GM12864 (cell line): ENCODE data around the gene SLC7A4.

Experiments
- DNase-seq: peaks from one replicate; pipeline ENCODE4 v3.0.0-alpha.2; 2011; ENCODE audit warnings: low read depth
- H3K4me3 ChIP-seq: 2 replicates; pipeline ENCODE4 v1.5.1; 2011; ENCODE audit warnings: mild to moderate bottlenecking, low read depth, low read length, control low read depth
- TF ChIP-seq, protein P1 (sequence below): IDR thresholded peaks from 2 replicates; pipeline ENCODE4 v1.5.1; 2011; ENCODE audit warnings: low read depth, mild to moderate bottlenecking, moderate library complexity, low read length, control low read depth, inconsistent platforms; ENCODE audit errors: missing control alignments

Gene SLC7A4

GRCh38 chr22:20986365-20986764, 46.0 kb downstream of the SLC7A4 start:
- no peak for DNase-seq
- H3K4me3 ChIP-seq = no peak overlapping the region
- TF ChIP-seq, protein P1, sequence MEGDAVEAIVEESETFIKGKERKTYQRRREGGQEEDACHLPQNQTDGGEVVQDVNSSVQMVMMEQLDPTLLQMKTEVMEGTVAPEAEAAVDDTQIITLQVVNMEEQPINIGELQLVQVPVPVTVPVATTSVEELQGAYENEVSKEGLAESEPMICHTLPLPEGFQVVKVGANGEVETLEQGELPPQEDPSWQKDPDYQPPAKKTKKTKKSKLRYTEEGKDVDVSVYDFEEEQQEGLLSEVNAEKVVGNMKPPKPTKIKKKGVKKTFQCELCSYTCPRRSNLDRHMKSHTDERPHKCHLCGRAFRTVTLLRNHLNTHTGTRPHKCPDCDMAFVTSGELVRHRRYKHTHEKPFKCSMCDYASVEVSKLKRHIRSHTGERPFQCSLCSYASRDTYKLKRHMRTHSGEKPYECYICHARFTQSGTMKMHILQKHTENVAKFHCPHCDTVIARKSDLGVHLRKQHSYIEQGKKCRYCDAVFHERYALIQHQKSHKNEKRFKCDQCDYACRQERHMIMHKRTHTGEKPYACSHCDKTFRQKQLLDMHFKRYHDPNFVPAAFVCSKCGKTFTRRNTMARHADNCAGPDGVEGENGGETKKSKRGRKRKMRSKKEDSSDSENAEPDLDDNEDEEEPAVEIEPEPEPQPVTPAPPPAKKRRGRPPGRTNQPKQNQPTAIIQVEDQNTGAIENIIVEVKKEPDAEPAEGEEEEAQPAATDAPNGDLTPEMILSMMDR = no peak

GRCh38 chr22:20985720-20986119, 46.6 kb downstream of the SLC7A4 start:
- TF ChIP-seq, protein P1 = no peak
- no peak for DNase-seq
- no peak overlapping the region for H3K4me3 ChIP-seq

DNA sequence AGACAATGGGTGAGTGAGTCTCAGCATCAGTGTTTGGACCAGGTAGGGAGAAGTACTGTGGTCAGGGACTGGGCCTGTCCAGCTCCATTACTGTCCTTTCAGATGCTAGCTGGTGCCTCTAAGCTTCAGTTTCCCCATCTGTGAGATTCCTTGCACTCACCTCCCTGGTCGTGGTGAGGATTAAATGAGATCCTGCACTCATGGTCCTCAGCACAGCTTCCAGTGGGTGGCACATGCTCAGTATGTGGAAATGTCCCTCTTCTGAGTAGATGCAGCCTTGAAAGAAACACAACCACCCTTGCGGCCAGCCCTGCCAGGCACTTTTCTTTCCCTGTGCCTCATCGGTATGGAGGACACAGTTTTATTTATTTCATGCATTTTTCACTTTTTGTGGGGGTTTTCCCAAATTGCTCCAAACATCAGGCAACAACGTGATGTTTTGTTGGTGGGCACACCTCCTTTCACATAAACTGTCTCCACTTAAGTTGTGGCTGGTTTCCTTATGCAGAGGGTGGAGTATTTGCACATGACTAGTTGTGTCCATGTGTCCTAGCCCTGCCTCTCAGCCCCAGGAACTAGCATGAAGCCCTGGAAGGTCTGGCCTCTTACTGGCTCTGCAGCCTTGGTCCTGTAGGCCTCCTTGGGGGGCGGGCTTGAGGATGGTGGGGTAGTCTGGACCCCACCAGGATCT, 49.1 kb downstream of the SLC7A4 start:
- DNase-seq = no peak

GRCh38 chr22:20982563-20982882, 49.8 kb downstream of the SLC7A4 start:
- H3K4me3 ChIP-seq = peak overlapping the region; percentile 84
- TF ChIP-seq, protein P1 = no peak
- DNase-seq = no peak

More for the DNA sequence above, 49.1 kb downstream of the SLC7A4 start:
- H3K4me3 ChIP-seq = peak overlapping the region; percentile 84
- TF ChIP-seq, protein P1 = no peak

- peak within 1 kb of the TSS; percentile 84 for H3K4me3 ChIP-seq
- DNase-seq = peak; percentile 44
- TF ChIP-seq, protein P1 = peak; percentile 59
Measured at GRCh38 chr22:20981787-20982562, 50.4 kb downstream of the SLC7A4 start, which contains the start of gene LZTR1. LZTR1 (plus strand) TSS chr22:20982297; CDS start chr22:20982372, 75 bp downstream.

DNA sequence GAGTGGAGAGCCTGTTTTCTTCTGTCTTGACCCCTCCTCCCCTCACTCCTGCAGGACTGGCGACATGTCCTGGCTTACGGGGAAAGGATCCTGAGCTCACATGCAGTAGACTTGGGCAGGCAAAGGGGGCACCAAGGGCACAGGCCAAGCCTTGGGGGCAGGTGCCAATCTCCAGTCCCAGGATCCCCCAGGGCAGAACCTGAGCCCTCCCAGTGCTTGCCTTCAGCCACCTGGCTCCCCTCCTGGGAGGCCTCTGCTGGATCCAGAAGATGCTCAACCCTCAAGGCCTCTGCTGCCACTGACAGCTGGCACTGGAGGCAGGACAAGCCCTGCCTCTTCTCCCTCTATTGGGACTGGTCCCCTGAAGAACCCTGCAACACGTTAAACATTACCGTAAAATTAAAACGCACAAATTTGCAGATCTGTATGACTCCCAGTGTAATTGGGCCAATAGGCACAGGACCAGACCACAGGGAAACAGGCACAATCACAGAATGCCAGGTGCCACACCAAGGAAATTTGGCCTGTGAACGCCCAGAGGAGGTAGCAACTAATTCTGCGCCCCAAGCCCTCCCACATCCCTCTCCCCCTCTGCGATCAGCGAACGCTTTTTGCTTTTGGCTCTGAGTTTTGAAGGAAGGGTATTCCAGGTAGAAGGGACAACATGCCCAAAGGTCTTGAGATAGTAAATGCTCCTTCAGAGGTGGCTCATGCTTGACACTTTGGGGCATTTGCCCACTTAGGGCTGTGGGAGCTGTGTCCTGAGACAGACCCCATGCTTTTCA, 51.2 kb downstream of the SLC7A4 start:
- TF ChIP-seq, protein P1 = no peak
- H3K4me3 ChIP-seq = peak overlapping the region; percentile 84

More for the DNA sequence above, 51.2 kb downstream of the SLC7A4 start:
- no peak for DNase-seq
